Neuron (in vitro differentiated cells): ENCODE data around the gene KIF6.

Experiments used
- H2AFZ ChIP-seq: one replicate; pipeline ENCODE4 v1.6.1; 2013; ENCODE audit warnings: low read depth, mild to moderate bottlenecking, inconsistent platforms, low read length, moderate library complexity
- H3K27me3 ChIP-seq: one replicate; pipeline ENCODE4 v1.6.1; 2013; ENCODE audit warnings: low read length; ENCODE audit not compliant: insufficient read depth
- H3K36me3 ChIP-seq: one replicate; pipeline ENCODE4 v1.6.1; 2013; ENCODE audit warnings: low read length; ENCODE audit not compliant: insufficient read depth
- H3K4me1 ChIP-seq: one replicate; pipeline ENCODE4 v1.6.1; 2013; ENCODE audit warnings: low read length; ENCODE audit not compliant: insufficient read depth
- H3K4me3 ChIP-seq: 2 replicates; pipeline ENCODE4 v1.5.1; 2013; ENCODE audit warnings: mild to moderate bottlenecking, low read length, moderate library complexity
- H3K9me3 ChIP-seq: one replicate; pipeline ENCODE4 v1.6.1; 2013; ENCODE audit warnings: low read length

The KIF6 gene

DNA sequence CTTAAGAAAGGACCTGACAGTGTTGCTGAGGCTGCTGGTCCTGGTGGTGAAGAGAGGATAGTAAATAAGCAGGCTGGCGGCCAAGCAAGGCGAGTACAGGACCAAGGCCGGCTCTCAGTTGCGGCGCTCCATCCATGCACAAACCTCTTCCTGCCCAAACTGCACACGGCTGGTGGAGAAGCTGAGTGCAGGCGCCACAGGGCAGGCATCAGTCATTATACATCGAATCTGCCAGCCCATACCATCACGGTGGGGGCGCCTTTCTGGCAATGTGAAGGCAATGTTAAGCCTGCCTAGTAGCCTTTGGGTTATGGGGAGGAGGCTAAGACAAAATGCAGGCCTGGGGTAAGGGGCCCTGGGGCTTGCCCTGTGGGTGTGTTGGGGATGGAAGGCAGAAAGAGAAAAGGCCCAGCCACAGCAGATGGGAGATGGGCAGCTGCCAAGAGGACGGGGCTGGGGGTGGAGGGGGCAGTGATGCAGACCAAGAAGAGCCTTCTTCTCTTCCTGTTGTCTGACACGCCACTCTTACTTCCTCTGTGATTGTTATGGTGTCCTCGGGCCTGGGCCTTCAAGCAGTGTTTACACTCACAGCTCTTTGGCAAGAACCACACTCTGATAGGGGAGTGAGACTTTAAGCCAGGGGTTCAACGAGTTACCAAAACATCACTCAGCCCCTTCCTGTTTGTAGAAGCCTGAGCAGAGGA is 382.4 kb downstream of the KIF6 start:
- H2AFZ ChIP-seq, result no peak overlapping the region
- H3K4me3 ChIP-seq, result no peak overlapping the region
- no peaks in the 10 kb centered on the region for H3K9me3 ChIP-seq
- H3K27me3 ChIP-seq, result no peaks in the 10 kb centered on the region
- no peaks in the 10 kb centered on the region for H3K4me1 ChIP-seq
- H3K36me3 ChIP-seq, result no peaks in the 10 kb centered on the region

DNA sequence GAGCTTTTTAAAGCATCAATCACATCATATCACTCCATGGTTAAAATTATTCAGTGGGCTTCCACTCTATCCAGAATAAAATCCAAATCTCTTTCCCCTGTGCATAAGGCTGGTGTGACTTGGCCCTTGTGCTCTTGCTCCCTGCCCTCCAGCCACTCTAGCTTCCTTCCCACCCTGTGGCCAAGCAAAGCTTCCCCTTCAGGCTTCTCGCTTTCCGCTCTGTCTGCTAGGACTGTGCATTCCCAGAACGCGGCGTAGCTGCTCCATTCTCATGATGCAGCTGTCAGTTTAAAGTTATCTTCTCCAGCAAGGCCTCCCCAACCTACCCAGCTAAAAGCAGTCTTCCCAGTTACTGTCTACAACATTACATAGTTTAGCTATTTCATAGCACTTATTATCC is 383.3 kb downstream of the KIF6 start:
- Histone ChIP-seq H3K9me3 (no peaks in the 10 kb centered on the region), H2AFZ (no peak overlapping the region), H3K27me3 (no peaks in the 10 kb centered on the region), H3K4me3 (no peak overlapping the region), H3K36me3 (no peaks in the 10 kb centered on the region), H3K4me1 (no peaks in the 10 kb centered on the region)

DNA sequence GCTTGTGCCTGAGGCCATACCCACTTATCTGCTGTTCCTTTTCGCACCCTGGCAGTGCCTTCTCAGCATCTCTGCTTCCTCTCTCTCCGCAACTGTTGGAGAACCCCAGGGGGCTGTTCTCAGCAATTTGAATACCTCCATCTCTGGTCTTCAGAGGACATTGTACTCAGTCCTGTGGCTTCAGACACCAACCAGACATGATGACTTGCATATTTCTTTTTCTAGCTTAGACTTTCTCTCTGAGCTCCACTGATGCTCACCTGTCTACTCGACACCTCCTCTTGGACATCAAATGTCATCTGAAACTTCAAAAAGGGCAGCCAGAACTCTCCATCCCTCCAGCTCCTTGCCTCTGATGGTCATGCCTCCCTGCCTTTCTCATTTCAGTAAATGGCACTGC is 383.9 kb downstream of the KIF6 start:
- no peaks in the 10 kb centered on the region for H3K27me3 ChIP-seq
- no peaks in the 10 kb centered on the region for H3K9me3 ChIP-seq
- no peaks in the 10 kb centered on the region for H3K4me1 ChIP-seq
- H3K4me3 ChIP-seq, result no peak overlapping the region
- no peaks in the 10 kb centered on the region for H3K36me3 ChIP-seq
- H2AFZ ChIP-seq, result no peak overlapping the region

DNA sequence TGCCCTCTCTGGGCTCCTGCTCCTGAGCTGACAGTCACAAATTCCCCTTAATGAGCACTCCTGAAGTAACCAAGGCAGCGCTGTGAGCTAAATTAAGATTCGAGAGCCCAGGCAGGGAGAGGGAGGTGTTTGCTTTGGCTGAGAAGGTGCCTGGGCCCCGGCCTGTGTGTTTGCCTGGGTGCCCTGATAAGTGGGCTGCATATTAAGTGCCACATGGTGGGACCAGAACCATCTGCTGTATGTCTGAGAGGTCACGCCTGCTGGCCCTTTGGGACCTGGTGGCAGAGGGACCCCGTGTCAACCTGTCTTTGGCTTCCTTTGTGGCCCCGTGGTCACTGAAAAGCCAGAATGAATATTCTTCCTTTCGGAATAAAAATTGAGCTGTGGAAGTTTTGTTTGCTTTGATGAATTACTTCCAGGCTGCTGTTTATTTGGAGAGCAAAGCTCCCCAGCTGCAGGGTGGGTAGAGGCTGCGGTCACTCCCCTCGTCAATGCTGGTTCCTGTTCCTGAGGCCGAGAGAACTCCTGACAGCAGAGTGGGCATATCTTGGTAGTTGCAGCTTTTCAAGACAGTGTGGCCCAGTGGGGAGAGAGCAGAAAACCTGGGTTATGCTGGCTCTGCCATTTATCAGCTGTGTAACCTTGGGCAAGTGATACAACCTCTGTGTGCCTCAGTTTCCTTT is 385.2 kb downstream of the KIF6 start:
- H3K27me3 ChIP-seq, result no peaks in the 10 kb centered on the region
- H3K36me3 ChIP-seq, result no peaks in the 10 kb centered on the region
- H3K9me3 ChIP-seq, result no peaks in the 10 kb centered on the region

DNA sequence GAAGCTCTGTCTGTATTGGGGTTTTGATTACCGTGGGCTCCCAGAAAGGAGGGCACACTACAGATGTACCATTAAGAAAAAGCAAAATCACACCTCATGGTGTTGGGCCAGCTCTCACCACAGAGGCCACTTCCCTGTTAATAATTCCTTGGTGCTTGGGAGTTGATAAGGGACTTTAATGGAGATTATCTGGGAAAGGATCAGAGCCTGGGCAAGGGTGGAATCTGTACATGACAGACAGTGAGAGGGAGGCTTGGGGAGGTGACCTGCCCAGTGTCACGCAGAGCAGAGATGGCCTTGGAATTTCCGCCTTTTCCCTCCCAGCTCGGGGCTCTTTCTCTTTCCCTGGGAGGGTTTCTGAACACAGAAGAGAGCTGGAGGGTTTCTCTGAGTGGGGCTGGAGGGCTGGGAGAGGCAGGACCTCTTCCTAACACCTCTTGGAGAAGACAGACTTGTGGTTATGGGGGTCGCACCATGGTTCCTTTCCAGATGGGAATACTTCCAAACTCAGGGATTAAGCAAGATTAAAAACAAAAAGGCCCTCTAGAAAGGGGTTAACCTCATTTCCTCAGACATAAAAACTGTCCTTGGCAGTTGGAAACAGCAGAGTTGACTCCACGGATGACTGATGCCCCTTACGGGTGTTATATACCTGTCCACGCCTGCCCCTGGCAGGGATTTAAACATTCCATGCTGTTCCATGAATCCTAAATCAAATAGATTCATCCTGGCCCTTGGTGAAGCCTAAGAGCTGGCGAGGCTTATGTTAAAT is 385.9 kb downstream of the KIF6 start:
- H3K9me3 ChIP-seq, result no peaks in the 10 kb centered on the region

More for the DNA sequence above, 385.2 kb downstream of the KIF6 start:
- no peak overlapping the region for H2AFZ ChIP-seq
- no peaks in the 10 kb centered on the region for H3K4me1 ChIP-seq
- no peak overlapping the region for H3K4me3 ChIP-seq

DNA sequence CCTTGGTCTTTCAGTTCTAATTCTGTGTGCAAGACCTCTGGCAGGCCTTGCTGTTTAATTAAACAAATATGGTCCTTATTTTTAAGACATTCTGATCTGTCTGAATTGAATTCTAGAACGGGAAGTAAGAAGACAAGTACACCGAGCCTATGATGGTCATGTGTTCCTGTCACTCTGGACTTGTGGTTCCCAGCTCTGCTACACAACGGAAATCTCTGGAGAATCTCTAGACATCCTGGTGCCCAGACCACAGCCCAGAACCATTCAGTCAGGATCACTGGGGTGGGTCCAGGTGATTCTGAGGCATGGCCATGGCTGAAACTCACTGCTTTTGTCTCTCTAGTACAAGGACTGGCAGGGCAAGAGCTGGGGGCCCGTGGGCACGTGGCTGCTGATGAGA is 386.8 kb downstream of the KIF6 start:
- no peaks in the 10 kb centered on the region for H3K27me3 ChIP-seq
- no peaks in the 10 kb centered on the region for H3K4me1 ChIP-seq
- H3K4me3 ChIP-seq, result no peak overlapping the region
- no peak overlapping the region for H2AFZ ChIP-seq
- H3K9me3 ChIP-seq, result no peaks in the 10 kb centered on the region
- no peaks in the 10 kb centered on the region for H3K36me3 ChIP-seq

More for the DNA sequence above, 385.9 kb downstream of the KIF6 start:
- Histone ChIP-seq H3K4me3 (no peak overlapping the region), H2AFZ (no peak overlapping the region), H3K4me1 (no peaks in the 10 kb centered on the region), H3K36me3 (no peaks in the 10 kb centered on the region), H3K27me3 (no peaks in the 10 kb centered on the region)

DNA sequence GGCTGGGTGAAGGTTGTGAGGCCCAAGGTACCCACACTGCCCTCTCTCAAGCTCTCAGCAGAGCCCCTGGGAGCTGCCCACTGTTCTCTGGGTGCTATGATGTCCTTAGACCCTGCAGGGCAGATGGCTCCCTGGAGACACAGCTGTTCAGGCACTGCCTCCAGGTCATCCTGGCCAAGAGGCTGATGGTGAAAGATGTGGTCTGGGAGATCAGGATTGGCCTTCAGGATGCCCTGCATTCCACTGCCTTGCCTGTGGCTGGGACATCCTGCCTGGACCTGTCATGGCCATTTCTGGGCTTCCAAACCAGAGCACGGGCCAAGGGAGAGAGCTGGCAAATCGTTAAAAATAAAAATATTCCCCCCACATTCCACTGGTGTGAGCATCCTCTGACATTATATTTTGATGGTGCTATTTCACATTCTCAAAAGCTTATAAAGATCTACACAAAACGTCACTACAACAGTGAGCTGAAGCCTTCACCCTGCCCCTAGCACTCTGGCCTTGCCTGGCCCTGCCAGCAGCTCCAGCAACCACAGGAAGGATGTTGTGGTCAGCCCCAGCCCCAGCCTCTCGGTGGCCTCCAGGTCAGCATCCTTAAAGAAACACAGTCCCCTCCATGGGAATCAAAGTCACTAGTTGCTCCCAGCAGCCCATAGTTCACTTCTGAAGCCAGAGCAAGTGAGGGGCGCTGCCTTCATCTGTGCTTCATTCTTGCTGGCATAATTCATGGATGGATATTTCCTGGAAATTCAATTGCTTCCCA is 389.2 kb downstream of the KIF6 start:
- H2AFZ ChIP-seq, result no peak overlapping the region
- no peaks in the 10 kb centered on the region for H3K4me1 ChIP-seq
- no peaks in the 10 kb centered on the region for H3K9me3 ChIP-seq
- no peaks in the 10 kb centered on the region for H3K27me3 ChIP-seq
- no peaks in the 10 kb centered on the region for H3K36me3 ChIP-seq
- H3K4me3 ChIP-seq, result no peak overlapping the region

DNA sequence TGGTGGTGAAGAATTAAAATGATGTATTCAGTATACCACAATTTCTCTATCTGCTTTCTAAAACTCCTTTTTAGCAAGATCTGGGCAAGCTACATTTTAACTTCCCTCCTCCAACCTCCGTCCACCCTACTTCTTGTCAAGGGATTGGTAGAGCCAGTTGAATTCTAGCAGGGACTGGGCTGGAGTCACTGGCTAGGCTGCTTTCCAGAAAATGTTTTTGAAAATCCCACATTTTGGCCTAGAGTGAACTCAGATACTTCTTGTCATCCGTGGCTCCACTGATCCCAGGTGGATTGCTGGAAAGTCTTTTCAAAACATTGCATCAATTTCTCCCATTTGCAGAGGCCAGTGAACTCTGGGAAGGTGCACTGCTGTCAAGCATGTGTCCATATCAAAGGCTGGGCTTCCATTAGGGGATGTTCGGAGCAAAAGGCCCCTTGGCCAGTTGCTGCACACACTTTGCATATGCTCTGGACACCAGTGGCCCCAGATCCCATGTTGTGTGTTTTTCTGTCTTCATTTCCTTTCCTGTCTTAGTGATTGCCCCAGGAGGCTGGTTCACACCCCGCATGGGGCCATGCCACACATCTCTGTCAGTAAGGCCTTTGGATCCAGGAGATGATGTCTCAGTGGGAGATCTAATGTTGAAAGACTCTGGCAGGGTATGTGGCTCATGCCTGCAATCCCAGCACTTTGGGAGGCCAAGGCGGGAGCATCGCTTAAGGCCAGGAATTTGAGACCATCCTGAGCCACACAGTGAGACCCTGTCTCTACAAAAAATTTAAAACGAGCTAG is 391.4 kb downstream of the KIF6 start:
- no peaks in the 10 kb centered on the region for H3K4me1 ChIP-seq
- no peaks in the 10 kb centered on the region for H3K36me3 ChIP-seq
- H3K4me3 ChIP-seq, result no peak overlapping the region
- H2AFZ ChIP-seq, result no peak overlapping the region
- no peaks in the 10 kb centered on the region for H3K9me3 ChIP-seq
- no peaks in the 10 kb centered on the region for H3K27me3 ChIP-seq

DNA sequence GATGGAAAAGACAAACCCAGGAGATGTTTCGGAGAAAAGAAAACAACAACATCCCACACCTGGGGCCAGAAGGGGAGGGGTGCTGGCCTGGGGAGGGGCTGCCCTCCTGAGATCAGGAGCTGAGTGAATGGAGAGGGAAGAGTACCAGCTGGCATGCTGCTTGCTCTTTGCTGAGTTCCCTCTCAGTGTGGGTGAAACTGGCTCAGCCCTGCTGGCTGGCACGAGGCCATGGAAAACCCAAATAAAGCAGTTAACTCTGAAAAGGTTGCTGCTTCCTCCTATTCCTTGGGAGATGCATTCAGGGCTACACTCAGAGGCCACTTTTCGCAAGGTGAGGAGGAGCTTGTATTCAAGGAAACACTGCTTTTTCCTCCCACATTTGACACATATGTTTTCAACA is 394.7 kb downstream of the KIF6 start:
- H3K4me1 ChIP-seq, result no peaks in the 10 kb centered on the region
- no peaks in the 10 kb centered on the region for H3K27me3 ChIP-seq
- no peaks in the 10 kb centered on the region for H3K36me3 ChIP-seq

DNA sequence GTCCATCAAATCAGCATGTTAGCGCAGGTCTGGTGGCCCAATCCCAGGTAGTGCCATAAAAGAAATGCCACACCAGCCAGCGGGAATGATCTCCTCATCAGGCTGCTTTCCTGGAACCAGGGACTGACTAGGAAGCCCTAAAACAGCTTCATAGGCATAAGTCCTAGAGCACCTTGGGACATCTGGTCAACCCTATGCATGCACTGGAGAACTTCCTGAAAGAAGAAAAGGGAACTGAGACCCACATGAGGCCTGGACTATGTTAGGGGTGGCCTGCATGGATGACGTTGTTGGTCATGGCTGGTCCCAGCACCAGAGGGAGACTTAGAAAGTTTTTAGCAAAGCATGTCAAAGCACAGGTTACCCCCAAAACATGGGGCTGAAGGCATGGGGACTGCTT is 395.2 kb downstream of the KIF6 start:
- Histone ChIP-seq H3K9me3 (no peaks in the 10 kb centered on the region), H3K4me3 (no peak overlapping the region), H3K27me3 (no peaks in the 10 kb centered on the region), H2AFZ (no peak overlapping the region), H3K36me3 (no peaks in the 10 kb centered on the region), H3K4me1 (no peaks in the 10 kb centered on the region)

More for the DNA sequence above, 394.7 kb downstream of the KIF6 start:
- no peaks in the 10 kb centered on the region for H3K9me3 ChIP-seq
- H3K4me3 ChIP-seq, result no peak overlapping the region
- no peak overlapping the region for H2AFZ ChIP-seq

DNA sequence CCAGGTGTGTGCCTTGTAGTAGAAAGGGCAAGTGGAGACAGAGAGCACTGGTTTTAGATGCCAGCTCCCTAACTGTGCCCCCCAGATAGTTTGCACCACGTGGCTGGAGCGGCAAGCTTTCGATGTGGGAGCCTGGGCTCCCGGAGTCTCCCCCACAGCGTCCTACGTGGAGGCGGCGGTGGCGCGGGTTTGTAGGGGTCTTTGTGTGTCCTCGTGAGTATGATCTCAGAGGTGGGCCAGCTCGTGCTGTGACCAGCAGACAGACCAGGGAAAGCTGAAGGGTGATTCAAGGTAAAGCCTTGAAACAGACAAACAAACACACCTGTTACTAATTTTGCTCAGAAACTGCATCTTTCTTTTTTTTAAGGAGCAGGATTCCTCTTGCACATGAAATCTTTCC is 397.1 kb downstream of the KIF6 start:
- no peaks in the 10 kb centered on the region for H3K36me3 ChIP-seq
- H2AFZ ChIP-seq, result no peak overlapping the region
- H3K9me3 ChIP-seq, result no peaks in the 10 kb centered on the region
- no peaks in the 10 kb centered on the region for H3K4me1 ChIP-seq
- no peaks in the 10 kb centered on the region for H3K27me3 ChIP-seq
- no peak overlapping the region for H3K4me3 ChIP-seq

DNA sequence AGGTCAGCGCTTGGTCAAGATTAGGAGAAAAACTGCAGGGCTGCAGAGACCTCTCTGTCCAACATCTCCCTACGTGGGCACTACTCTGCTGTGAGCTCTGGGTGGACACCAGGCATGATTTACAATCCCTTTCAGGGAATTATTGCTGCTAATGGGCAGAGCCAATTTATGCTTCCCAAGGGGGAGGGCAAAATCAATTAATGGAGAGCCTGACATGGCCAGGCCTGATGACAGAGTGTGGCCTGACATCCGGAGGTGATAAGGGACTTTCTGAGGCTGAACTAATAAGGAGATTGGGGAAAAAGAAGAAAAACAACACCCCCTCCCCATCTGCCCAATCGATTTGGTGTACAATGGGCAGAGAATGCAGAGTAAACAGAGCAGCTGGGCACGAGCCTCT is 397.7 kb downstream of the KIF6 start:
- H3K27me3 ChIP-seq, result no peaks in the 10 kb centered on the region
- no peak overlapping the region for H3K4me3 ChIP-seq
- no peaks in the 10 kb centered on the region for H3K36me3 ChIP-seq

More for the DNA sequence above, 397.7 kb downstream of the KIF6 start:
- no peaks in the 10 kb centered on the region for H3K9me3 ChIP-seq
- no peak overlapping the region for H2AFZ ChIP-seq
- no peaks in the 10 kb centered on the region for H3K4me1 ChIP-seq
